ENCODE measurements around the gene PCDH9. TPM values are rescaled to one million over a fixed set of nuclear protein-coding genes. Genes with fewer than 3 reads are reported as not detected.

Gene PCDH9
- total and polyA plus RNA-seq, 10 of the 15 experiments (the other 5 are each of a cell fraction or from before 2014, with no cell fraction given) = 0.02 to 2.3 (median 0.05) TPM; not detected in 1

GRCh38 chr13:66703597-66703996 lies 526.5 kb downstream of the PCDH9 start (continued):
- no peak for TF ChIP-seq TARDBP (IDR thresholded peaks at IDR 0.05; ENCODE audit: borderline replicate concordance)
- no peak for TF ChIP-seq ZBED1 (IDR thresholded peaks at IDR 0.05; ENCODE audit: borderline replicate concordance)
- no peak for TF ChIP-seq NFYB (IDR thresholded peaks at IDR 0.05; ENCODE audit: insufficient read depth, low read depth, low read length)
- no peak for TF ChIP-seq ZBTB40 (IDR thresholded peaks at IDR 0.05; ENCODE audit: borderline replicate concordance)
- TF ChIP-seq RCOR1 (conservative IDR thresholded peaks at IDR 0.05; ENCODE audit: low read depth, low read length) = no peak

DNA sequence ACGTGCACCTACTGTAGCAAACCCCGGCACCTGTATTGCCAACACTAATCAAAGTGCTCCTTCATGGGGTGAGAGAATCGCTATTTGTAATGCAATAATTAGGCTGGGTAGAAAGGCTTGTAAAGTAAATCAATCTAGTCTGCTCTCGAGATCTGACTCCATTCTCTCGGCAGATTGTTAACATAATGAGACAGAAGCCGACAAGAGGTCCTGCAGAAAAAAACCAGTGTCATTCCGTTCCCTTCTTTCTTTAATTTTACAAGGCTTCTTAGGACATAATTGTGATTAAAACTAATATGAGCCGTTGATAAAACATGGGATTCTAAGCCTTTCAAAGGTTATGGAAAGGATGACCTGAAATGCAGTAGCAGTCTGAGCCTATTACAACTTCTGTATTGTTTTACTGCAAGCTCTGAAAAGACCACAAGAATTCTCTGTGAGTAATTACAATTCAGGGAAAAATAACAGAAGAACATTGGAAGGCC lies 530.0 kb downstream of the PCDH9 start:
- in situ Hi-C loops (cut with MboI) = no loop called here
- DNase-seq (ENCODE audit: low read depth, low spot score) = no peak
- Histone ChIP-seq H3K27me3 (replicated peaks in 1 of 2; ENCODE audit: control insufficient read depth in 2 of 2, insufficient read depth in 2 of 2, low read length in 1 of 2) (no peaks in the 10 kb centered on the region), H3K4me2 (ENCODE audit: control insufficient read depth, insufficient read depth) (no peak overlapping the region), H3K4me3 (no peak overlapping the region), H4K20me1 (ENCODE audit: control insufficient read depth, insufficient read depth) (no peaks in the 10 kb centered on the region), H3K27ac (ENCODE audit: control insufficient read depth, insufficient read depth) (no peak overlapping the region), H3K79me2 (ENCODE audit: control insufficient read depth, insufficient read depth, low read length) (no peaks in the 10 kb centered on the region), H3K9ac (ENCODE audit: control insufficient read depth, insufficient read depth, low read length) (no peak overlapping the region), H3K9me3 (replicated peaks; ENCODE audit: control insufficient read depth, insufficient read depth, low read length) (no peaks in the 10 kb centered on the region), H3K36me3 (ENCODE audit: control insufficient read depth in 2 of 2, insufficient read depth in 2 of 2, low read length in 1 of 2) (no peaks in the 10 kb centered on the region), H3K4me1 (ENCODE audit: control insufficient read depth, insufficient read depth, low read length) (no peaks in the 10 kb centered on the region), H2AFZ (ENCODE audit: control insufficient read depth, low read depth, low read length) (no peak overlapping the region)
- intact Hi-C loops (cut with micrococcal nuclease; ENCODE audit: unreplicated experiment) = no loop called here
- no TSS peak for BruUV-seq (replicated peaks)
- ChIA-PET POLR2A (interaction anchor here (0.5 kb wide), 1 partner anchor 261 kb away, joined by 4 read pairs; no protein-coding TSS in a partner anchor), RAD21 (ENCODE audit: unreplicated experiment) (no interaction called here), SMC1A (ENCODE audit: uncharacterized antibody, unreplicated experiment) (no interaction called here), CTCF (interaction anchor here (1.2 kb wide), 1 partner anchor 81 kb away, joined by 3 read pairs; no protein-coding TSS in a partner anchor)
- WGBS (ENCODE audit: insufficient coverage, insufficient replicate concordance, low lambda C conversion rate, missing lambda C conversion rate) = 29% methylated on average over 8 of the region's 8 CpGs
- ATAC-seq = no peak
- FAIRE-seq = no peak
- TF ChIP-seq MTA2 (IDR thresholded peaks at IDR 0.05; ENCODE audit: low read depth) (no peak), SMAD5 (IDR thresholded peaks at IDR 0.05; ENCODE audit: low read depth) (no peak), KDM1A (IDR thresholded peaks at IDR 0.05; ENCODE audit: borderline replicate concordance) (no peak), TAF1 (IDR thresholded peaks at IDR 0.05; ENCODE audit: borderline replicate concordance, low read depth, low read length) (no peak), SIN3A (IDR thresholded peaks at IDR 0.05; ENCODE audit: low read depth, low read length) (no peak), POLR2AphosphoS5 (IDR thresholded peaks at IDR 0.05; ENCODE audit: low read length) (no peak), ELK1 (IDR thresholded peaks at IDR 0.05; ENCODE audit: low read depth, low read length) (no peak), PML (IDR thresholded peaks at IDR 0.05; ENCODE audit: low read length) (no peak), YBX1 (IDR thresholded peaks at IDR 0.05) (no peak), BRCA1 (IDR thresholded peaks at IDR 0.05; ENCODE audit: low read depth, low read length) (no peak), GATAD2B (conservative IDR thresholded peaks at IDR 0.05; ENCODE audit: low read depth) (no peak)
- TF ChIP-seq, protein P1, sequence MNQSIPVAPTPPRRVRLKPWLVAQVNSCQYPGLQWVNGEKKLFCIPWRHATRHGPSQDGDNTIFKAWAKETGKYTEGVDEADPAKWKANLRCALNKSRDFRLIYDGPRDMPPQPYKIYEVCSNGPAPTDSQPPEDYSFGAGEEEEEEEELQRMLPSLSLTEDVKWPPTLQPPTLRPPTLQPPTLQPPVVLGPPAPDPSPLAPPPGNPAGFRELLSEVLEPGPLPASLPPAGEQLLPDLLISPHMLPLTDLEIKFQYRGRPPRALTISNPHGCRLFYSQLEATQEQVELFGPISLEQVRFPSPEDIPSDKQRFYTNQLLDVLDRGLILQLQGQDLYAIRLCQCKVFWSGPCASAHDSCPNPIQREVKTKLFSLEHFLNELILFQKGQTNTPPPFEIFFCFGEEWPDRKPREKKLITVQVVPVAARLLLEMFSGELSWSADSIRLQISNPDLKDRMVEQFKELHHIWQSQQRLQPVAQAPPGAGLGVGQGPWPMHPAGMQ (IDR thresholded peaks at IDR 0.05; ENCODE audit: borderline replicate concordance) = no peak
